ENCODE results near the gene MYMX. TPM values are rescaled to one million over a fixed set of nuclear protein-coding genes. Genes with fewer than 3 reads are reported as not detected.

The MYMX gene
- total and polyA plus RNA-seq, 2 of the 4 experiments (the other 2 are of a cell fraction) = not detected

GRCh38 chr6:44222486-44223318 lies 6.0 kb downstream of the MYMX start (continued):
- TF ChIP-seq, protein P1, sequence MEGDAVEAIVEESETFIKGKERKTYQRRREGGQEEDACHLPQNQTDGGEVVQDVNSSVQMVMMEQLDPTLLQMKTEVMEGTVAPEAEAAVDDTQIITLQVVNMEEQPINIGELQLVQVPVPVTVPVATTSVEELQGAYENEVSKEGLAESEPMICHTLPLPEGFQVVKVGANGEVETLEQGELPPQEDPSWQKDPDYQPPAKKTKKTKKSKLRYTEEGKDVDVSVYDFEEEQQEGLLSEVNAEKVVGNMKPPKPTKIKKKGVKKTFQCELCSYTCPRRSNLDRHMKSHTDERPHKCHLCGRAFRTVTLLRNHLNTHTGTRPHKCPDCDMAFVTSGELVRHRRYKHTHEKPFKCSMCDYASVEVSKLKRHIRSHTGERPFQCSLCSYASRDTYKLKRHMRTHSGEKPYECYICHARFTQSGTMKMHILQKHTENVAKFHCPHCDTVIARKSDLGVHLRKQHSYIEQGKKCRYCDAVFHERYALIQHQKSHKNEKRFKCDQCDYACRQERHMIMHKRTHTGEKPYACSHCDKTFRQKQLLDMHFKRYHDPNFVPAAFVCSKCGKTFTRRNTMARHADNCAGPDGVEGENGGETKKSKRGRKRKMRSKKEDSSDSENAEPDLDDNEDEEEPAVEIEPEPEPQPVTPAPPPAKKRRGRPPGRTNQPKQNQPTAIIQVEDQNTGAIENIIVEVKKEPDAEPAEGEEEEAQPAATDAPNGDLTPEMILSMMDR (conservative IDR thresholded peaks at IDR 0.05; ENCODE audit: low read depth, low read length) = no peak
- TF ChIP-seq RCOR1 (IDR thresholded peaks at IDR 0.05; ENCODE audit: insufficient replicate concordance, low read length) (no peak), CHD1 (IDR thresholded peaks at IDR 0.05; ENCODE audit: low read depth, low read length) (no peak), RAD21 (IDR thresholded peaks at IDR 0.05; ENCODE audit: low read length) (no peak)

Data from IMR-90 (cell line).